HepG2 (cell line): ENCODE data around the gene NT5C1A. TPM values are rescaled to one million over a fixed set of nuclear protein-coding genes. Genes with fewer than 3 reads are reported as not detected.

Experiments
- ATF4 ChIP-seq, 2 experiments: fragments of 450-650 bp in 1 of 2; sonication (generic) in 1 of 2; formaldehyde crosslinking; IDR thresholded peaks; 2 replicates each; pipeline versions ENCODE4 v1.5.0 to v1.8.0; 2020 to 2022; ENCODE audit warnings: mild to moderate bottlenecking in 1 of 2, missing genetic modification reagents in 1 of 2
- CSRNP2 ChIP-seq: sonication (generic); formaldehyde crosslinking; conservative IDR thresholded peaks from 2 replicates; pipeline ENCODE4 v1.8.0; 2022; ENCODE audit warnings: low read depth, missing genetic modification reagents
- EZH2 ChIP-seq: conservative IDR thresholded peaks from 2 replicates; pipeline ENCODE4 v1.6.1; 2012; ENCODE audit warnings: mild to moderate bottlenecking, low read depth, low read length, moderate library complexity
- GLI4 ChIP-seq: sonication (generic); formaldehyde crosslinking; IDR thresholded peaks from 2 replicates; pipeline ENCODE4 v1.5.1; 2020; ENCODE audit warnings: missing genetic modification reagents, mild to moderate bottlenecking, moderate library complexity, borderline replicate concordance
- SUZ12 ChIP-seq: fragments of 150-350 bp; IDR thresholded peaks from 2 replicates; pipeline ENCODE4 v1.6.1; 2014; ENCODE audit warnings: low read depth, low read length
- ZFP36L1 ChIP-seq: sonication (generic); formaldehyde crosslinking; IDR thresholded peaks from 2 replicates; pipeline ENCODE4 v1.8.0; 2022; ENCODE audit warnings: mild to moderate bottlenecking, missing genetic modification reagents, moderate library complexity
- ZNF280D ChIP-seq: sonication (generic); formaldehyde crosslinking; IDR thresholded peaks from 2 replicates; pipeline ENCODE4 v1.5.1; 2020; ENCODE audit warnings: mild to moderate bottlenecking, missing genetic modification reagents
- ZNF337 ChIP-seq: sonication (generic); formaldehyde crosslinking; IDR thresholded peaks from 2 replicates; pipeline ENCODE4 v1.5.1; 2020; ENCODE audit warnings: missing genetic modification reagents, low read depth, mild to moderate bottlenecking, borderline replicate concordance
- polyA plus RNA-seq, 8 experiments: library from polyadenylated mRNA; depleted of rRNA in 3 of 8; stranded (reverse) in 7 of 8; unstranded in 1 of 8; fragments of >200 nt; fragmentation: Illumina TruSeq in 4 of 8; extraction: Trizol in 4 of 8; gene quantifications; 2 replicates each; pipeline versions ENCODE4 v1.2.1 to v1.2.3, GENCODE V29; 2011 to 2016; ENCODE audit warnings: low read depth in 4 of 8, missing spikeins in 1 of 8, mixed read lengths in 1 of 8; ENCODE audit not compliant: insufficient read depth in 1 of 8
- total RNA-seq, 5 experiments: library from RNA; depleted of rRNA; stranded (reverse); fragments of >200 nt; fragmentation: Illumina TruSeq; extraction: Trizol; gene quantifications; 2 replicates each; pipeline ENCODE4 v1.2.3, GENCODE V29; 2016; ENCODE audit warnings: low read depth in 1 of 5

NT5C1A gene
- total and polyA plus RNA-seq, 2 of the 13 experiments (the other 11 are each of a cell fraction or from before 2014, with no cell fraction given): not detected

DNA sequence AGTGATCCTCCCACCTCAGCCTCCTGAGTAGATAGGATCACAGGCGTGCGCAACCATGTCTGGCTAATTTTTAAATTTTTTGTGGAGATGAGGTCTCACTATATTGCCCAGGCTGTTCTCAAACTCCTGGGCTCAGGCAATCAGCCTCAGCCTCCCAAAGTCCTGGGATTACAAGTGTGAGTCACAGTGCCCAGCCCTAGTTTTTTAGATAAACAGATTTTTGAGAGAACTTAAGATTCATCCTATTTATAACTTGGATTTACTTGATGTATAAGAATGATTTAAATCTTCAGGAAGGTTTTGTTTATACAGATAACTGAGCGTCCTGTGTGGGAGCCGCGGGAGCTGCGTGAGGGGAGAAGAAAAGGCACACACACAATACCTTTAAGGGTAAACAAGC lies 58.7 kb downstream of the NT5C1A start (continued):
- TF ChIP-seq ZNF280D (no peak), GLI4 (CRISPR knock-in tag) (no peak), ZFP36L1 (CRISPR knock-in tag) (no peak), ZNF337 (CRISPR knock-in tag) (no peak), ATF4 (CRISPR knock-in tag; IDR thresholded peaks at IDR 0.05) (no peak), EZH2 (no peak), SUZ12 (no peak), CSRNP2 (CRISPR knock-in tag) (no peak)
- TF ChIP-seq, all 625 proteins: peak for 0
